Measurements from ENCODE around the gene ZRANB3.

- TF ChIP-seq ZNF121 (CRISPR knock-in tag; IDR thresholded peaks at IDR 0.05) (no peak), SP1 (CRISPR knock-in tag; conservative IDR thresholded peaks at IDR 0.05) (no peak), AFF4 (CRISPR knock-in tag; IDR thresholded peaks at IDR 0.05; ENCODE audit: borderline replicate concordance) (no peak), ZBTB43 (CRISPR knock-in tag; IDR thresholded peaks at IDR 0.05) (no peak), CTCF (IDR thresholded peaks at IDR 0.05) (no peak), RORB (CRISPR knock-in tag; IDR thresholded peaks at IDR 0.05) (no peak), ELF4 (CRISPR knock-in tag; IDR thresholded peaks at IDR 0.05; ENCODE audit: low read depth) (no peak), NFYB (CRISPR knock-in tag; conservative IDR thresholded peaks at IDR 0.05; ENCODE audit: low read depth) (no peak)
- TF ChIP-seq, protein P1, sequence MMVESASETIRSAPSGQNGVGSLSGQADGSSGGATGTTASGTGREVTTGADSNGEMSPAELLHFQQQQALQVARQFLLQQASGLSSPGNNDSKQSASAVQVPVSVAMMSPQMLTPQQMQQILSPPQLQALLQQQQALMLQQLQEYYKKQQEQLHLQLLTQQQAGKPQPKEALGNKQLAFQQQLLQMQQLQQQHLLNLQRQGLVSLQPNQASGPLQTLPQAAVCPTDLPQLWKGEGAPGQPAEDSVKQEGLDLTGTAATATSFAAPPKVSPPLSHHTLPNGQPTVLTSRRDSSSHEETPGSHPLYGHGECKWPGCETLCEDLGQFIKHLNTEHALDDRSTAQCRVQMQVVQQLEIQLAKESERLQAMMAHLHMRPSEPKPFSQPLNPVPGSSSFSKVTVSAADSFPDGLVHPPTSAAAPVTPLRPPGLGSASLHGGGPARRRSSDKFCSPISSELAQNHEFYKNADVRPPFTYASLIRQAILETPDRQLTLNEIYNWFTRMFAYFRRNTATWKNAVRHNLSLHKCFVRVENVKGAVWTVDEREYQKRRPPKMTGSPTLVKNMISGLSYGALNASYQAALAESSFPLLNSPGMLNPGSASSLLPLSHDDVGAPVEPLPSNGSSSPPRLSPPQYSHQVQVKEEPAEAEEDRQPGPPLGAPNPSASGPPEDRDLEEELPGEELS (CRISPR knock-in tag; IDR thresholded peaks at IDR 0.05): no peak
These were observed 45.6 kb downstream of the ZRANB3 start for GRCh38 chr2:135485441-135485840.
